Measurements from ENCODE around the gene CHM. TPM values are rescaled to one million over a fixed set of nuclear protein-coding genes. Genes with fewer than 3 reads are reported as not detected.
"Not testable (repeated sequence)": the region's sequence is repeated elsewhere in the genome, so short reads cannot be mapped to it uniquely, and the experiment has no call there.

Gene CHM
- total RNA-seq, 1 donor from 2014 or later, result 42.1 TPM

DNA sequence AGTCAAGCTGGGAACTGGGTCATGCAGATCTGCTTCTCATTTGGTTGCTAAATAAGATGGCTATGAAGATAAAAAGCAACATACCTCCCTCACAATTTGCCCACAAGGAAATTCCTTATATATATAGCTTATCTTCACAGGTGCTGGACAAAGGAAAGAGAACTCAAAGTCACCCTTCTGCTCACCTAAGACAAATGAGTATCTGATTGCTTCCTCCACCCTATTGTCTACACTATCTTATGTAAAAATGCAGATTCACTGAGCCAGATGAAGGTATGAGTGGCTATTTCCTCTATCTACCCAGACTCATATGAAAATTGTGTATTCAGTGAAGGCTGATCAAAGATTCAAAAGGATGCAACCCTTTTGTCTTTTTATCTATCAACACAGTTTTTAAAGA is 50.8 kb downstream of the CHM start:
- DNase-seq, result no peak

DNA sequence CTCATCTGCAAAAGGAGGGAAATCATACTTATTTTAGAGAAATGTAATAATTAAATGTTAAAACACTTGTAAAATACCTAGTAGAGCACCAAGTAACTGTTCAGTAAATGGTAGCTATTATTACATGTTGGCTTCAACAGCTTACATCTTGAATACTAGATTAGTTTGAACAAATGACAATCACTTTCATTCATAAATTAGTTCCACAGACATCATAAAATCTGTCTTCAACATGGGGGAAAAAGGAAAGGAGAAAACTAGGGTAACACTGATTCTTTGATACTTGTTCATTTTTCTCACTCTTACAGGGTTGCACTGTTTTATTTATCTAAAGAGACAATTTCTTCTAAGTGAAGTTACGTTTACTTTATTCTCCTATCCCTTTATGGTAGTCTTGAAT is 51.7 kb downstream of the CHM start:
- DNase-seq, result no peak

DNA sequence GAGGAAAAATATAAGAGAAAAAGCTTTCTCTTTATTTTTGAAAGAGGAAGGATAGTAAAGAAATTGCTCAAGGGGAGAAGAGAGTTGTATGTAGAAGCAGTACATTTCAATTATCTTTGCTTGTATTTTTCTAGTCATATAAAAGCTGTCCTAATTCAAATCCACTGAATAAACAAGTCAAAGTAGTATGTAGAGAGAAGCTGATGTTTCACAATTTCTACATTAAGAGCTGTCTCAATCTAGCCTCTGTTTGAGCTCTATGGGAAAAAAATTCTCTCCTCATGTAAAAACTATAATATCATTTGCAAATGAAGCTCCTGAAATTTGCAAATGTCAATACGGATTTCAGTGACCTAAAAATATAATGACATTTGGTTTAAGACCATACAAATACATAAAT is 52.6 kb downstream of the CHM start:
- no peak for DNase-seq

DNA sequence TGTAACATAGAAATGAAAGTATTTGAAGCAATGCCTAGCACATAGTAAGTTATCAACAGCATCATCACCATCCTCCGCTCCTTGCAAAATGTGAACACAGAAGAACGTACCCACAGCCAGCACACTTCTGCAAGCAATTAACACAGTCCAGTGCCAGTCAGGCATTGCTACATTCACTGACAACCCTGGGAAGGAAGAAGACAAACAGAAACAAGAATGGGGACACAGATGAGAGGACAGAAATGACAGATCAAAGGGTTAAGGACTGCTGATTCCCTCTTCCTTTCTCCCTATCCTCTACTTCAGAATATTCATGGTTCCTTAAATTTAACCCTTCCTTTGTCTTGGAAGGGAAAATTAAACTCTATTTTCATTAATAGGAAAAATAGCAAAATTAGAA is 53.1 kb downstream of the CHM start:
- DNase-seq, result no peak

DNA sequence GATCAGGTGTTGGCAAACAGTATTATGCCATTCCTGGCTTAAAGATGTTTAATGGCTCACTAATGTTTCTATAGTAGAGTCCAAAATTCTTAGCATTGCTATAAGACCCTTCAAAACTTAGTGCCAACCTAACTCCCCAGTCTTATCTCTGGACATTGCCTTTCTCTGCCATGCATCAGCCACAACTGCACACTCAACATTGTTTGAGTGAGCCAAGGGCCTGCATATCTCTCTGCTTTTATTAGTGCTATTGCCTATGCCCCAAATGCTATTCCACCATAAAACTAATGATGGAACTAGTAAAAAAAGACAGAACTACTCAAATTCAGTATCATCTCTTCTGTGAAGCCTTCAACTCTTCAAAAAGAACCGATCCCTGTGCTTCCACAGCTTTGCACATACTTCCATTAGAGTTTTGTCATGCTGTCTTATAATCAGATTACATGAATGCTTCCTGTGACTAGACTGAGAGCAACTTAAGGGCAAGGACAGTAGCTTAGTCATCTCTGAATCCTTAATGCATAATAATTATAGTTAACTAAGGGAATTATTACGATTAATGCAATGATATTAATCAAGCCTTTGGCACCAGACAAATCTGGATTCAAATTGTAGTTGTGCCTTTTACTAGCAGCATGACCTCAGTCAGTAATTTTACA is 53.7 kb downstream of the CHM start:
- no peak for DNase-seq

DNA sequence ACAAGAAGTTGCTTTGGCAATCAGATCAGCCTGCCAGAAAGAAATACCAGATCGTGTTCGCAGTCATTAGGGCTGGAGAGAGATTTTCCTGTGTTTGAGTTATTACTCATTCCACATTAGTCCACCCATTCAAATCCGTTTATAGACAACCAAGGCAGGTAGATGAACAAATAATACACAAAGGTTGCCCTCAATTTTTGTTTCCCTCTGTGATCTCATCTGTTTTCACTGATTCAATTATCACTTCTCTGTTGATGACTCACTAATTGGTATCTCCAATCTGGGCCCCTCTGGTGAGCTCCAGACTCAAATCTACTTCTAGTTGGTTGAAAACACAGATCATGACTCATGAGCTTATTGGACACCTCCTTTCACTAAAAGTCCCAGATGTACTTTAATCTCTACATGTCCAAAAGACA is 54.5 kb downstream of the CHM start:
- DNase-seq, result no peak

DNA sequence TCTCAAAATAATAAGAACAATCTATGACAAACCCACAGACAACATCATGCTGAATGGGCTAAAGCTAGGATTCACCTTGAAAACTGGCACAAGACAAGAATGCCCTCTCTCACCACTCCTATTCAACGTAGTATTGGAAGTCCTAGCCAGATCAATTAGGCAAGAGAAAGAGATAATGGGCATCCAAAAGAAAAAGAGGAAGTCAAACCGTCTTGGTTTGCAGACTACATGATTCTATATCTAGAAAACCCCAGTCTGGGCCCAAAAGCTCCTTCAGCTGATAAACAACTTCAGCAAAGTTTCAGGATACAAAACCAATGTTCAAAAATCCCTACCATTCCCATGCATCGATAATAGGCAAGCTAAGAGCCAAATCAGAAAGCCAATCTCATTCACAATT is 59.0 kb downstream of the CHM start:
- DNase-seq, result no peak

DNA sequence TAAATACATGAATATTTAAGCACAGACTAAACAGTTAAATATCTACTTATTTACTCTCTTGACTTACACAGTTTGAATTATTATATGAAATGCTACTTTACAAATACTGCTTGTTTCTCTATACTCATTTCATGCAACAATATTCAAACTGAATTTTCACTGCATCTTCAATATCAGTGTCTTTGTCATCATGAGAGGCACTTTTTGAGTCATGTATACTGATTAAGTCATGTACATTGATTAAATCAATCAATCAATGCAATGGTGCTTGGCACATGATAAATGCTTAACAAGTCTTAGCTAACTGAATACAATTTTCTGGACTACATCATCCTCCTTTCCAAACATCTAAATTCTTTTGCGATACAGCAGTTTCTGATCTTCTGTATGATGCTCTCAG is 67.1 kb downstream of the CHM start:
- DNase-seq, result no peak

DNA sequence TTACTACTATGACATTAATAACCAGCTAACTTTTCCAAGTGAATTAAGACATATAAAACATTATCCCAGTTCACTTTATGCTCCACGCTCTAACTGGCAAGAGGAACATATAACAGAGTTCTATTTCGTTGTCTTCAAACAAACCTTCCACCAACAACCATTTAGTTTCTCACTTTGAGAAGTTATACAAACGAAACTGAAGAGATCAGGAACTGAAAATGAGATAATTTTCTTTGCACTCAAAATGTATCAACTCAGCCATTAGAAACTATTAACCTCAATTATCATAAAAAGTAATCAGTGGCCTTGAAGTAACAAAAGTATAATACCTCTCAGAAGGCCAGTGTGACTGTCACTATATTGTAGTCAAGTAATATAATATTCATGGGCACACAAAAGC is 70.1 kb downstream of the CHM start:
- no peak for DNase-seq

DNA sequence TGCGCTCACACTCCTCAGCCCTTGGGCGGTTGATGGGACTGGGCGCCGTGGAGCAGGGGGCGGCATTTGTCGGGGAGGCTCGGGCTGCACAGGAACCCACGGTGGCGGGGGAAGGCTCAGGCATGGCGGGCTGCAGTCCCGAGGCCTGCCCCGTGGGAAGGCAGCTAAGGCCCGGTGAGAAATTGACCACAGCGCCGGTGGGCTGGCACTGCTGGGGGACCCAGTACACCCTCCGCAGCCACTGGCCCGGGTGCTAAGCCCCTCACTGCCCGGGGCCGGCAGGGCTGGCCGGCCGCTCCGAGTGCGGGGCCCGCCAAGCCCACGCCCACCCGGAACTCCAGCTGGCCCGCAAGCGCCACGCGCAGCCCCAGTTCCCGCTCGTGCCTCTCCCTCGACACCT is 75.0 kb downstream of the CHM start:
- not testable (repeated sequence) for DNase-seq

DNA sequence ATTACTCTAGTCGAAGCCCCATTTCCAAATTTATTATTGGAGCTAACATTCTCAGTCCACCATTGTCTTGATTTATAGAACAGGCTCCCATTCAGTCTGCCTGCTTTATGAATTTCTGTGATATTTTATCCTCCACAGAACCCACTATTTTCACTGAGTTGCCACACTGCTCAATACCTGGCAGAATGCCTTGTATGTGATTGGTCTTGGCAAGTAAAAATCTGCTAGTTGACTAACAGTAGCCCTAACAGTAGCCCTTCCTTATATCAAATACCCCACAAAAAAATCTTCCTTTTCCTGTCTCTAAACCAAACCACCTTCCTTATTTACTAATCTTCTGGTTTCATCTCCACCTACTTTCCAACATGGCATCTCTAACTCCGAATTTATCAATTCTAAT is 82.6 kb downstream of the CHM start:
- no peak for DNase-seq

DNA sequence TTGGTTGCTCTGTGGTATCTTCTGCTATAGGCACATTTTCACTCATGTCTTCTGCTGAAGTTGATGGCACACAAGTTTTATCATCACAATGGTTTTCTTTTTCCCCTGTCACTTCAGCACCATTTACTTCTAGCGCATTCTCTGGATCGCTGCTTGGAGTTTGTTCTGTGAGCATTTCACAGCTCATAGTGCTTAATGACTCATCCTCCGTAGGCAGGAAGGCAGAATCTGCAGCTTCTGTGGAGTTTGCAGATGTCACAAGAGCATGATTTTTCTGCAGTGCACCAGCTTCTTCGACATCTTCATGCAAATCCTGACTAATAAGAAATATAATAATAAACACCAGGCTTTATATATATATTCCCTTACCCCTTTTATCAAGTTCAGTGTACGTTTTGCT is 83.6 kb downstream of the CHM start:
- peak; percentile 4 for DNase-seq

DNA sequence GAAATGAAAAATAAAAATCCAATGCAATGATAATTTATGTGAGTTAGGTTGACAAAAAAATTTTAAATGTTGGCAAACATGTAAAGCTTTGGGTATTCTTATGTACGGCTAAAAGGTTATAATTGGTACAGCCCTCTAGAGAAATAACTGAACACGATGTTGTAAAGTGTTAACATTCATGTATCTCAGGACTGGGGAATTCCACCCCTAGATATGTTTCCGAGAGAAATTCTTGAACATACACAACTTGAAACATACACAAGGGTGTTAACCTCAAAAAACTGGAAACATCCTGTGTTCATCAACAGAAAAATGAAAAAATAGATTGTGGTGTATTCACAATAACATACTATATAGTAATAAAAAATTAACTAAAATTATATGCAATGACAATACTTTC is 91.8 kb downstream of the CHM start:
- no peak for DNase-seq

DNA sequence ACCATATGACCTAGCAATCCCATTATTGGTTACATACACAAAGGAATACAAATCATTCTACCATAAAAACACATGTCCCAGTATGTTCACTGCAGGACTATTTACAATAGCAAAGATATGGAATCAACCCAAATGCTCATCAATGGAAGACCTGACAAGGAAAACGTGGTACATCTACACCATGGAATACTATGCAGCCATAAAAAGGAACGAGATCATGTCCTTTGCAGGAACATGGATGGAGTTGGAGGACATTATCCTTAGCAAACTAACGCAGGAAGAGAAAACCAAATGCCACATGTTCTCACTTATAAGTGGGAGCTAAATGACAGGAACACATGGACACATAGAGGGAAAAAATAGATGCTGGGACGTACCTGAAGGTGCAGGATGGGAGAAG is 102.6 kb downstream of the CHM start:
- not testable (repeated sequence) for DNase-seq

DNA sequence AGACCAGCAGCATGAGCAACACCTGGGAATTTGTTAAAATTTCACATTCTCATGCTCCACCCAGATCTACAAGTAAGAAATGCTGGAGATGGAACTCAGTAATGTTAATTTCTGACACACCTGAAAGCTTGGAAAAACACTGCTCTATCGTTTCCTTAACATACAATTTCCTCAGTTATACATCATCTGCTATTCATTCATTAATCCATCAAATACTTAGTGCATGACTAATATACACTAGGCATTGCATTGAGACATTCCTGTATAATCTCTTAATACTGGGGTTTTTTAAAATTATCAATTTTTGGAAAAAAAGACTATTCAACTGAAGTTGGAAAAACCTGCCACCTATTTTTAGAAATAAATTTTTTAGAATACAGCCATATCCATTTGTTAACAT is 106.1 kb downstream of the CHM start:
- no peak for DNase-seq

DNA sequence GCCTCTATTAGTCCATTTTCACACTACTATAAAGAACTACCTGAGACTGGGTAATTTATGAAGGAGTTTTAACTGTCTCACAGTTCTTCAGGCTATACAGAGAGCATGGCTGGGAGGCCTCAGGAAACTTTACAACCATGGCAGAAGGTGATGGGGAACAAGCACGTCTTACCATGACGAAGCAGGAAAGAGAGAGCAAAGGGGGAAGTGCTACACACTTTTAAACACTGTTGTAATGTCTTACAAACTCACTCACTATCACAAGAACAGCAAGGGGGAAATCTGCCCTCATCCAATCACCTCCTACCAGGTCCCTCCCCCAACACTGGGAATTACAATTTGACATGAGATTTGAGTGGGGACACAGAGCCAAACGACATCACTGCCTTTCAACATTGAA is 107.4 kb downstream of the CHM start:
- DNase-seq, result not testable (repeated sequence)

DNA sequence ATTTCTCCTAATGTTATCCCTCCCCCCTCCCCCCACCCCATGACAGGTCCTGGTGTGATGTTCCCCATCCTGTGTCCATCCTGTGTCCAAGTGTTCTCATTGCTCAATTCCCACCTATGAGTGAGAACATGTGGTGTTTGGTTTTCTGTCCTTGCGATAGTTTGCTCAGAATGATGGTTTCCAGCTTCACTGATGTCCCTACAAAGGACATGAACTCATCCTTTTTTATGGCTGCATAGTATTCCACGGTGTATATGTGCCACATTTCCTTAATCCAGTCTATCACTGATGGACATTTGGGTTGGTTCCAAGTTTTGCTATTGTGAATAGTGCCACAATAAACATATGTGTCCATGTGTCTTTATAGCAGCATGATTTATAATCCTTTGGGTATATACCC is 113.0 kb downstream of the CHM start:
- not testable (repeated sequence) for DNase-seq

DNA sequence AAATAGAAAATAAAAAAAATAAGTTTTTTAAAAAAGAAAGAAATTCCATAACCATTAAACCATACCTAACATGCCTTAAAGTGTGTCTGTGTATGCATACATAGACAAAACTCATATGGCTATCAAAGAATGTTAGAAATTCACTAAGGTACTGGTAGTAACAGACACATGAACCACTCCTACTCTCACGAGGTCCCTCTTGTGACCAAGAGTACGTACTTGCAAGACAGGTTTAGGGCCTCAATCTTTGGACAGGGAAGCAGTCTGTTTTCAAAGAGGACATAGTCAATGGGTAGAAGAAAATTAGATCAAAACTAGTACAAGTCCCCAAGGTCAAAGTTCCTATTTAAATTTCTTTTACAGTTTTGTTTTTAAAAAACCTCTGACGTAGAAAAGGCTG is 117.3 kb downstream of the CHM start:
- no peak for DNase-seq

DNA sequence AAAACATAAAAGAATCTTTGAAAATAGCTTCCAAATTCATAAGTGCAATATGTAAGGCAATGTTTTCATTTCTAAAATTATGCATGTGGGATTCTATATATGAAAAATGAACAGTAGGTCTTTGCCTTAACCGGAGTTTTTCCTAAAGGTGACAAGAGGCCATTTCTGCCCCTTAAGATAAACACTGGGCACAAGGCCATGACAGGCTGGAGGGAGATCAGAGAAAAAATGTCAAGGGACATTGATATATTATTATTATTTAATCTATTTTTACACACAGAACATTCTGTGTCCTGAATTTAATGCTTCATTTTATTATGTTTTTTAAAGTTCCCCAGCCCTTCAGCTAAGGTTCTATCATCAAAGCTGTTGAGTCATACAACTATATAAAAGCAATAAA is 118.8 kb downstream of the CHM start:
- no peak for DNase-seq

DNA sequence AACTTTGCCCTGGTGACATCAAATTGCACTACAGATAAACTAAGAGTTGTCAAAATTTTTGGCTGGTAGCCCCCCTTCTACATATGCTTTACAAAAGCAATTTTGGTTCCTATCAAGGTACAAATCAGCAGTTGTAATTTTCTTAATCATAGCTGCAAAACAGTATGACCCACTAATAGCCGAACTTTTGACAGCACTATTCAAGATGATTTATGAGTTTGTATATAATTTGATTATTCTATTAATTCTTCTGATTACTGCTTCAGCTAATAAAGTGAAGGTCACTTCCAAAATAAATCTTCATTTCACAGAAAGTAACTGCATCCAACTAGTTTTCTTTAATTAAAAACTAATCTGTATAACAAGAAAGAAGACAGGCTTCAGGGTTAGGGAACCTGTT is 119.6 kb downstream of the CHM start:
- no peak for DNase-seq

DNA sequence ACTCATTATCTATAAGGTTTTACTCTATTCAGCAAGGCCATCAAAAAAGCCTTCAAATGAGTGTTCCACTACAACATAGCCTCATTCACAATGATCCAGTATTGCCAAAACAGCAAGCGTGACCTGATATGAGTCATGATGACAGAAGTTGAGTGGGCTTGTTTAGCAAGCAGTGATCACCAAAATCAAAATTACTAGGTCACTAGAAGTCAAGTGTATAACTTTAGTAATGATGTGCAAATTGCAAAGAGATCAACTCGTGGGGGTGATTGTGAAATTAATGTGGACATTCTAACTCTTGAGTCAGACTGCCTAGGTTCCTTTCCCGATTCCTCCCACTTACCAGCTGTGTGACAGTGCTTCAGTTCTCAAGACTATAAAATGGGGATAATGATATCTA is 124.5 kb downstream of the CHM start:
- DNase-seq, result peak; percentile 0

DNA sequence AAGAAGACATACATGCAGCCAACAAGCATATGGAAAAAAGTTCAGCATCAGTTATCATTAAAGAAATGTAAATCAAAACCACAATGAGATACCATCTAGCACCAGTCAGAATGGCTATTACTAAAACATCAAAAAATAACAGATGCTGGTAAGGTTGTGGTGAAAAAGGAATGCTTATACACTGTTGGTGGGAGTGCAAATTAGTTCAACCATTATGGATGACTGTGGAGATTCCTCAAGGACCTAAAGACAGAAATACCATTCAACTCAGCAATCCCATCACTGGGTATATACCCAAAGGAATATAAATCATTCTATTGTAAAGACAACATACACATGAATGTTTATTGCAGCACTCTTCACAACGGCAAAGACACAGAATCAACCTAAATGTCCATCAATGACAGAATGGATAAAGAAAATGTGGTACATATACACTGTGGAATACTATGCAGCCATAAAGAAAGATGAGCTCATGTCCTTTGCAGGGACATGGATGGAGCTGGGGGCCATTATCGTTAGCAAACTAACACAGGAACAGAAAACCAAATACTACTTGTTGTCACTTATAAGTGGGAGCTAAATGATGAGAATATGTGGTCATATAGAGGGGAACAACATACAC is 130.6 kb downstream of the CHM start:
- not testable (repeated sequence) for DNase-seq

DNA sequence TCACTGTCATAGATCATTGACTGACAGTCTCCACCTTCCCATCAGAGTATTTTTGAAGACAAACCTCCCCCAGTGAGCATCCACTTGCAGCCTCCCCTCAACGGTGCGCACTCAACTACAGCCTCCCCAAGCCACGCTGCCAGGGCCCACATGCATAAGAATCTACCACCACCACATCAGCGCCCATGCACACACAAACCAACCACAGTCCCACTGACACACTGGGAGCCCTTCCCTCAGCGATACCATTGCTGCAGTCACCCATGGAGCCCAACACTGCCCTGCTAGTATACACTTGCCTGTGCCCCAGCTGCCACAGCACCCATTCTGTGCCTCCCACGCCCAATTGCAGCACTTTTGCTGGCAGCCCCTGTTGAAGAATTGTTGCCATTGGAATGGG is 132.9 kb downstream of the CHM start:
- DNase-seq, result no peak

DNA sequence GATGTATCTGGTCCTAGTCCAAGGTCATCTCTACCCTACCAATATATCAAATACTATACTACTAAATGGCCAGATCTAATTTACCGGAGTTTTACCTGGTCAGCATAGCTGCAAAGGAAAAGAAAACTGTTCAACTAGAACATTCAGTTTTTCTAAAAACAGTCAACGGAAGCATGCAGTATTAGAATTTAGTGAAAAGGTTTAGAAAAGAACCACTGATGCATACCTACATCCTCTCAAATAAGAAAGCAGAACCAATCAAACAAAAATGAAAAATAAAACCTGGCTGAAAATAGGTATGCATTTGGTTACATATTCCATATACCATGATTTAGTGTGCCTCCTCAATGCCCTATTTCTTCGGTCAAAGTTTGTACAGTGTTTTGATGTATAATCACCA is 140.0 kb downstream of the CHM start:
- DNase-seq, result no peak

DNA sequence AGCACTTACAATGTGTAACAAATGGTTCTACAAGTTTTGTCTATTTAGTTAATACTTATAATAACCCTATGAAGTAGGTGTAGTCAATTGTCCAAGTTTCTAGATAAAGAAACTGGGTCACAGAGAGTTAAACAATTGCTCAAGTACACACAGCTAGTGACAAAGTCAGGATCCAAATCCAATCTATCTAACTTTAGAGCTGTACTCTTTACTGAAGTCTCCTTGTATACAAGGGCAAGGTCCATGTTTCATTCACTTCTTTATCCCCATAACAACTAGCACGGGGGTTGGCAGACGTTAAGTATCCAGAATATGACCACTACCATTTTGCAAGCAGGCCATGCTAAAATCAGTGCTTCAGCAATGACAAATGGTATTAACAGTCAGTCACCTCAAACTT is 141.0 kb downstream of the CHM start:
- DNase-seq, result no peak
